G401 (cell line): ENCODE measurements around the gene TBX4. TPM values are rescaled to one million over a fixed set of nuclear protein-coding genes. Genes with fewer than 3 reads are reported as not detected.

ENCODE experiments used
- DNase-seq: peaks from one replicate; pipeline ENCODE4 v3.0.0-alpha.2; 2015; ENCODE audit warnings: low spot score
- in situ Hi-C: cut with HindIII; loops from 2 replicates; pipeline ENCODE4 v1.10.0; 2016; ENCODE audit warnings: low sequenced_read_pairs, mixed read lengths
- total RNA-seq: library from RNA; depleted of rRNA; stranded (reverse); fragments of >200 nt; shearing (Covaris generic); gene quantifications from 2 replicates; pipeline ENCODE4 v1.2.3, GENCODE V29; 2014

The TBX4 gene
- total RNA-seq, 1 experiment from 2014 or later = 0.64 TPM

DNA sequence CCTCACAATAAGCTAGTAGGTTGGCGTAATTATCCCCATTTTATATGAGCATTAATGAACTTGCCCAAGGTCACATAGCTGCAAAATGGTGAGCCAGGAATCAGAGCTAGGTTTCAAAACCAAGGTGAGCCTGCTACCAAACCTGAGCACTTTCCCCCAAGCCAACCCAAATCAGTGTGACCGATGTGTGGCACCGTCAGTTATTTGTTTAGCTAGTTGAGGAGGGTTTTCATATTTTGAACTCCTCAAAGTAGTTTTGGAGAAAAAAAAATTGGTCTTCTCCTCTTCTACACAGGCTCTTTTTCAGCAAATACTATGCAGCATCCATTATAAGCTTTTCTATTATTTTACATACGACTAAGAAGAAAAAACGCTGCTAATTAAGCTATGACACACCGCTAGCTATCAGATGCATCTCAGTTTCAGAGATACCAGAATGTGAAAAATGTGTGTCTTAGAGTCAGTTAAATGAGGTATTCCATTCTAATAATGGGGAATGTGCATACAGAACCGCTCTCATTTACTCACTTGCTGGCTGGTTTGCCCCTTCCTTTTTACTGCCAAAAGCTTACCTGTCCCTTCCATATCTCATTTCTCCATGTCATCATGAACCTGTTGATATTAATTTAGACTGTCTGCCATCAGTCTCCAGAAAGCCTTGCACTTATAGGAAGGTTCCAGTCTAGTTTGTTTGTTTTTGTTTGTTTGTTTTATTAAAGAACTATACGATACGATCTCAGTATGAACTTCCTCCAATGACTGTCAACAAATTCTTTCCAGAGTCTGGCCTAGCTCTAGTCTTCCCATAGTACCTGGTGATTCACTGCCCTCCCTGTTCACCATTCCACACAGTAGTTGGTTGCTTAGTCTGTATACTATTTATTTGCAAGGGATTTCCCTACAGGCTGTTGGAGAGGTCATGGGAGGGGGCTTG lies 2.2 kb upstream of the TBX4 start:
- no peak for DNase-seq
- in situ Hi-C loops = no loop called here

DNA sequence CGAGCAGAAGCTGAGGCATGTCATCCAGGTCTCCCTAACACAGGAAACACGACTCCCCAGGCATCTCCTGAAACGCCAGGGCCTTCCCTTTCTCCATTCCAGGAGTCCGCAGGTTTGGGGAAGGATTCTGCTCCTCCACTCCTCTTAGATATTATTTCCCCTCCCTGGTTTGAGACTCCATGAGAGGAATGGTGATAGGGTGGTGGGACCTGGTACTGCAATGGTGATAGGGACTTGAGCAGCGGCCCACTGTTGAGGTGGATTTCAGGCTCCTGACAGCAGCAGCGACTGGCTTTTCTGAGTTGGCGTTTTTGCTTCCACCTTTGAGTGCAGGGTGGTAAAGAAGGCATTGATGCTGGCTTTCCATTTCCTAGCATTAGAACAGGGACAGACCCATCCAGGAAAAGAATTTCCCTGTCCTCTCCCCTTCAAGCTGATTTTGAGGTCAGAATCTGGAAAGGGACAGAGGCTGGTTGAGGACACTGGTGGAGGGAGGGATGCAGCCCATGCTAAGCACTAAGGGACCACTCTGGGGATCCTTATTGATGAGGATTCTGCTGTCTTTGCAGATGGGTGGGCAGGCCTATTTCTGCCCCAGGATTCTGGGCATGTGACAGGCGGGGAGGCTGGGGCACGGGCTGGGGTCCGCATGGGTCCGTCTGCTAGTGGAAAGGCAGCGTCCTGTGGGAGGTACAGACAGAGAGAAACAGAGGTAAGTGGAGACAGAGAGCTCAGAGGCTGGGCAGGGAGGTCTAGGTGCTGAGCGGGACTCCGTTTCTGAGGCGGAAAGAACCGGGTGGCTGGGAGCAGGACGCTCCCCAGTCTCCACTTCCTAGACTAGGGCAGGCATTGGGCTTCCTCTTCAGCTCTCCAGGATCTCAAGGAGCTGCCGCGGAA lies 1.3 kb upstream of the TBX4 start:
- in situ Hi-C loops = no loop called here

DNA sequence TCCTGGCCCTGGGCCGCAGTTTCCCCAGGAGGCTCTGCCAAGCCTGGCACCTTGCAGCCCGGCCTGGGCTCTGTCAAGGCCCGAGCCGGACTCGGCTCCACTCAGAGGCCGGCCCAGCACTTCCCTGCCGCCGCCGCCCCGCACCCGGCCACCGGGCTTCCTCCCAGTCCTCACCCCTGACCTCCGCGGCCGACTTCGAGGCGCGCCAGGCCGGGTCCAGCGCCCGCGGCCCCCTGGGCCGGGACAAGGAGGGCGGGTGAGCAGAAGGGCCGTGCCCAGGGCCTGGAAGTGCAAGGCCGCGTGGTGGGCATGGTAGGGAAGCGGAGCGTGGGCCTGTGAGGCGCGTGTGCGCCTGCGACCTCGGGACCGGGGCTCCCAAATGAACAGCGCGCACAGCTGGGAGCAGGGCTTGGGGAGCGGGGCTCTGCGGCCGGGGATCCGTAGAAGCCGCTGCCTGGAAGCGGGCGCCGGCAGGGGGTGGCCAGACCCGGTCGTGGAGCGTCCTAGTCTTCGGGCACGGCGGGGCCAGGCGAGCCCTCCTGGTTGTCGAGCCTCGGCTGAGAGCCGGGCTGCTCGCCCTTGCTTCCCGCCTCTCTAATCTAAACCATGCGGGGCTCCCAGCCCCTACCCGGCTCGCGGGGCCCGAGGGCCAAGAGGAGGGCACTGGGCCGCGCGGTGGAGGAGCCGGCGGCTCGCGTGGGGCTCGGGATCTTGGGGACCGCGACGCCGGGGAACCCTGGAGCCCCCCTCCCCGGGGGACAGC lies 503 bp upstream of the TBX4 start:
- DNase-seq = no peak
- in situ Hi-C loops = no loop called here

More for the DNA sequence above, 1.3 kb upstream of the TBX4 start:
- DNase-seq = no peak

DNA sequence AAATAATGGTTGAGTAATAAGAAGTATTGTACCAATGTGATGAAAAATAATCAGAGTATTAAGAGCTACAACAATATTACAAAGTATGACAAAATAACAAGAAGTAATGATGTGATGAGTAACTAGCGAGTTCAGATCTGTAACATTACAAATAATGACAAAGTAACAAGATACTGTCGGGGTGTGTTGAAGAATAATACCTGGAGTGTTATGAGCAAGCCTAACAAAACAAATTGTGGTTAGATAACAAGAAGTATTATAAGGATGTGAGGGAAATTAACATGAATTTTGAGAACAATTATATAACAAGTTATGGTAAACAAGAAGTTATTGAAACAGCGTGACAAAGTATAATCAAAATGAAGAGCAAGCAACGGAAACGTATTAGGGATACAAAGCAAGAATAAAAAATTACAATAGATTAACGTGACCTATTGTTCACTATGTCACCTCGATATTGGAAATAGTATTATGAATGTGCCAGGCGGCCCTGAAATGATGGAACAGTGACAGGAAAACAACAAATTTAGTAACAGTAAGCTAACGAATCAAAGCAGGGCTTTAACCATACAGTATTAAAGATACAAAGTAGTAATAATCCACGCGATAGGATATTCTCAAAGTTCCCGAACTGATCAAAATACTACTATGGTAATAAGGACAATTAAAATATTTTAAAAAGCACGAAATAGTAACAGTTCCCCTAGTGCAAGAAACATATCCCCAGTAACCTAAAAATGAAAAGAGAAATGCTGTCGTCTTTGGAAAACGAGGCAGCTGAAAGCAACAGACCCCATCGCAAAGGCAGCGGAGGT lies 1.6 kb downstream of the TBX4 start:
- in situ Hi-C loops = no loop called here
- no peak for DNase-seq

DNA sequence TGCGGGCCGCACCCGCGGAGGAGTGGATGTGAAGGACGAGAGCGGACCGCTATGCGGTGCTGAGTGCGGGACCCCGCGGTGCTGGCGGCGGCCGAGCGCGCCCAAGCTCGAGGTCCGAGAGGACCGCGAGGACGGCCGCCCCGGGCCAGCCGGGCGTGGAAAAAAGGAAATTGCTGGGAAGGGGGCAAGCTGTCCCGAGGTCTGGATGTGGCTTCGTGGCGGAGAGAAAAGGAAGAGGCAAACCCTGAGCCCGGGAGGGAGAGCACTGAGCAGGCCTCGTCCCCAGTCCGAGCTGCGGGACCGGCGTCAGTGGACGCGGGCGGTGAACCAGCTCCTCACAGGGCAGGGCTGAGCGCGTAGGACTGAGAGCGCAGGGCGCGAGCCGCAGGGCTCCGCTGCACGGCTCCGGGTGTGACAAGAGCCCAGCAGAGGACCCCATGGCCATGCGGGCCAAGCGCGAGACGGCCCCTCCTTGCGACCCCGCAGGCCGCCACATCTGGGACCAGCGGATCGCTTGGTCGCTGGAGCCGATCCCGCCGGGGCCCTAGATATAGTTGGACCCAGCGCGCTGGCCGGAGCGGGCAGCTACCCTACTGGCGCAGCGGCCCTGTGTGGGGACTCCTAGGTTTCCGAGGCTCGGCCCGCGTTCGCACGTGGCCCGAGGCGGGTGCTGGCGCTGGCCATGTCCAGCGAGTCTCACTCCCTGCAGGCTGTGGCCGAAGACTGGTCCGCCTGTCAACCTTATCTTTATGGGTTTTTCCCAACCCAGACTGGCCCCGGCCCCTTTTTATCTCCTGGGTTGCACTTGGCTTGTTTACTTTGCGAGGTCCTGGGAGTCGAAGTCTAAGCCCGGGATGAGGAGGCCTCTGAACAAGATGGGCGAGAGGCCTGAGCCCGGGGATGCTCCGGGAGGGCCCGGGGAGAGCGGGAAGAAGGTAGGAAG lies 2.4 kb downstream of the TBX4 start:
- DNase-seq = no peak
- in situ Hi-C loops = no loop called here

DNA sequence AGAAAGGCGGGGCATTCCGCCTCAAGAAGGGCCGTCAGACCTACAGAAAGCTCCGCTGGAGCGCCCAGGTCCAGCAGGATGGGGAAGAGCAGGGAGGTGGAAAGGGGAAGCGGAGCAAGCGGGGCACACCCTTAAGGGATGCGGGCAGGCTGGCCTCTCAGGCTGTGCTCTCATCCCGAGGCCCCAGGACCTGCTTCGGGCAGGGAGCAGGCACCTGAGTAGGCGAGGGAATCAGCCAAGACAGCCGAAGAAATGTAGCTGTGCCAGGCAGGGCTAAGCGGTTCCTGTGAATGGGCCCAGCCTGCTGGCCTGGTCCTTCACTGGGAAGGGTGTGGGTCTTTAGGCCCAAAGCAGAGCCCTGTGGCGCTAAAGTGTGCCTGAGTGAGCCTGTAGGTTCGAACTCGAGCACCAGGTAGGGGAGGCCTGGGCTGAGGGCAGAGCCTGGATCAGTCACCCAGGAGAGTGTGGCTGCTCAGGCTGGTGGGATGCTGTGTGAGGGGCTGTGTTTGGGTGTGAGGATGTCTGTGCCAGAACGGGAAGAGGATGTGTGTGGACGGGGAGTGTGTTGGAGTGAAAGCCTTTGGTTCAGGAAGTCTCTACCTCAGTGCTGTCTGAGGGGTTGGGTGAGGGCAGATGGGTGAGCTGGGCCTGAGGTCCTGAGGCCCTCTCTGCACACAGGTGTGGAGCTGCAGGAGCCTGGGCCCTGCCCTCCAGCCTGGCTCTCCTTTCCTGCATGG lies 3.3 kb downstream of the TBX4 start:
- in situ Hi-C loops = no loop called here
- no peak for DNase-seq

DNA sequence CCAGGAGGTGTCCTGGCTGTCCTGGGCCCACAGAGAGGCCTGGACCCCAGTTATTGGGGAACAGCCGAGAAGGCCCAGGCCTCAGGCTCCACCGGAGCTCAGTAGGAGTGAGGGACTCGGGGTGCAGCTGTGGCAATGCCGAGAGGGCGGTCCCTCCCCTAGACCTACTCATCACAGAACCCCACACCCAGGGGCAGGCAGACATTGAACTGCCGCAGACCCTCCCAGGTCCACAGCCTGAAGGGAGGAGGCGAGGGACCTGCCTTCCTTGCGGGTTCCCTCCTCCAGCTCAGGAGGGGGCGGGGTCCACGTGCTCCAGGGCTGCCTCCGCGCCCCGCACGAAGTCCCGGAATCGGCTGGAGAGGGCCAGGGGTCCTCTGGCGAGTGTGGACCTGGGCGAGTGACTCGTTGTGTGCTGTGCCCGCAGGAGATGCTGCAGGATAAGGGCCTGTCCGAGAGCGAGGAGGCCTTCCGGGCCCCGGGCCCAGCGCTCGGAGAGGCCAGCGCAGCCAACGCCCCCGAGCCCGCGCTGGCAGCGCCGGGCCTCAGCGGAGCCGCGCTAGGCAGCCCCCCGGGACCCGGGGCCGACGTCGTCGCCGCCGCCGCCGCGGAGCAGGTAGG lies 3.9 kb downstream of the TBX4 start:
- in situ Hi-C loops = no loop called here
- DNase-seq = no peak

DNA sequence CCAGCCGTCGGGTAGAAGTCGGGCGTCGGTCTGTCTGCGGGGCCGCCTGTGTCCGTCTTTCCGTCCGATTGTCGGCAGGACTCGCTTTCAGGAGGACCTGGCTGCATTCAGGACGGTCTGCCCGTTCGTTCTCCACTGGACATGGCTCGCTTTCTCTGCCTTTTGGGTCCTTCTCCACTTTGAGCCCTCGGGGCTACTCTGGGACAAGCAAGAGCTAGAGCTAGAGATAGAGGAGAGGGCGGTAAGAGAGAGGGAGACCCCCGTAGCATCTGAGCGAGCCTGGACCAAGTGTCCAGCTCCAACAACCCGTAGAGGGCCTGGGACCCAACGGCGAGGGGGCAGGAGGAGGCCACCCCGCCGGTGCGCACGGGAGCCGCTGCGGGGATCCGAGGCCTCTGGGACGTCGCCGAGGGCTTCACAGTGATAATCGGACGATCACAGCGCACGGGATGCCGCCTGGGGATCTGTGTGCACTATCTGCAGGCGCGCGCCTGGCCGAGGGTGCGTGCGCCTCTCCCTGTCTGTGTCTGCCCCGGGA lies 4.5 kb downstream of the TBX4 start:
- in situ Hi-C loops = no loop called here
- DNase-seq = no peak

DNA sequence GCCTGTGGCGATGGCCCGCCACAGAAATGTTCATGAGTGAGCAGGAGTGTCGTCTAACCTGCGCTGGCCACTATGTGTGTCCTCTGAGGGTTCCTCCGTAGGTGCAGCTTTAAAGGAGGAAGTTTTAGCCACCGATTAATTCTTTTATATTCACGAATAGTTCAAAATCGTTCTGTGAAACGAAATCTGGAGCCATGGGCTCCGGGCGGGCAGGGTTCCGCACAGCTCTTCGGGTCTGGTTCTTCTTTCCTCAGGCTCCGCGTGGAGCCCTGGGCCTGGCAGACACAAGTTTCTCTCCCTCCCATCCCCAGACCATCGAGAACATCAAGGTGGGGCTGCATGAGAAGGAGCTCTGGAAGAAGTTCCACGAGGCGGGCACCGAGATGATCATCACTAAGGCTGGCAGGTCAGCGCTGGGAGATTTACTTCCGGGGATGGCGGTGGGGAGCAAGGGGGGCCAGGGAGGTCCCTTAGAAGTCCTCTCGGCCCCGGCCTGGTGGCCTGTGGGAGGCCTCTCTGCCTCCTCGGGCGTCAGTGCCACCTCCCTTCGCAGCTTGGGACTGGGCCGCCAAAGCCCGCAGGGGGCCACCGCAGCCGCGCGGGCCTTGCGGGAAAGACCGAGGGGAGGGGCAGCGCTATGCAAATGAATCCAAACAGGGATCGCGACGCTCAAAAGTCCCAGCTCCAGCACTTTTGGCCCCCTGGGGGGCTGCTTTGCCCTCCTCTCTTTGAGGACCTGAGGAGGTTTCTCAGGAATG lies 5.2 kb downstream of the TBX4 start:
- DNase-seq = no peak
- in situ Hi-C loops = no loop called here

DNA sequence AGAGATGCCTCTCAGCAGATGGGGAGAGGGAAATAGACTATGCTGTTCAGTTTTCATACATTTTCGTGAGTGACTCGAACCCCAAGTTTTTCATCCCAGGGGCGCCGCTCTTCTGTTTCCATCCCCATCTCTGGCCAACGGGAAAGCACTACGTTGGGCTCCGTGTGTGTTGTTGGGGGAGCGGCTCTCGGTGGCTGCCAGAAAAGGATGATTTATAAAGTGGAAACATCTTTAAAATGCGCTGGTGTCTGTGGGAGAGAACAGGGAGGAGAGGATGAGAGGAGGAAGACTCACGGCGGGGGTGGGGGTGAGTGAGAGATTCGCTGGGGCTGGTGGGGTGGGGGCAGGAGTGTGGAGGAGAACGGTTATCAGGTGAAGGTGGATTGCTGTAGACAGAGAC lies 5.8 kb downstream of the TBX4 start:
- no peak for DNase-seq
- in situ Hi-C loops = no loop called here

DNA sequence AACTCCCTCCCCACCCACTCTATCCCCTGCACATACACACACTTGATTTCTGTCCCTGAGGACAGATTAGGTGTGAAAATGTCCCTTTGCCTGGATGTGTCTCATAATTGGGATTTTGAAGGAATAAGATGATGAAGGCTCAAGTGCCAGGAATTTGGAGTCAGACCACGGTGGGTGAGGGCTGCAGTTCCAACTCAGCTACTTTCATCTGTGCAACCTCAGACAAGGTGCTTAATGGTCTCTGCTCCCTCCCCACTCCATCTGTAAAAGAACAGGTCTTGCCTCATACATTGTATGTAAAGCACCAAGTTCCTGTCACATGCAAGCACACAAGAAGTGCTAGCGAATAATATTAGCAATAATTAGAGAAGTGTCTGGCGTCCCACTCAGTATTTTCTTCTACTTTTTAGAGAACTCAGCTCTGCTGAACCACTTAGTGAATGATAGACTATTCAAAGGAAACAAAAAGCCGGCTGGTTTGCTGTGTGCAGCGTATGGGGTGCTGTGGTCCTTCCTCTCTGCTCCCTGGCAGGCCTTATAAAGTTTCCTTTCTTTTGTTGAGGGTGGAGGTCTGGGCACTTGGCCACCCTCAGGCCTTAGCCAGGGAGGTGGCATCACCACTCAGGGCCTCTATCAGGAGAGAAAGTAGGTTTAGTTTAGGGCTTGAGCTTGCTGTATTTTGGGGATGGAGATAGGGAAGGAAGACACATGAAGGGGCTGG lies 6.4 kb downstream of the TBX4 start:
- DNase-seq = no peak
- in situ Hi-C loops = no loop called here

DNA sequence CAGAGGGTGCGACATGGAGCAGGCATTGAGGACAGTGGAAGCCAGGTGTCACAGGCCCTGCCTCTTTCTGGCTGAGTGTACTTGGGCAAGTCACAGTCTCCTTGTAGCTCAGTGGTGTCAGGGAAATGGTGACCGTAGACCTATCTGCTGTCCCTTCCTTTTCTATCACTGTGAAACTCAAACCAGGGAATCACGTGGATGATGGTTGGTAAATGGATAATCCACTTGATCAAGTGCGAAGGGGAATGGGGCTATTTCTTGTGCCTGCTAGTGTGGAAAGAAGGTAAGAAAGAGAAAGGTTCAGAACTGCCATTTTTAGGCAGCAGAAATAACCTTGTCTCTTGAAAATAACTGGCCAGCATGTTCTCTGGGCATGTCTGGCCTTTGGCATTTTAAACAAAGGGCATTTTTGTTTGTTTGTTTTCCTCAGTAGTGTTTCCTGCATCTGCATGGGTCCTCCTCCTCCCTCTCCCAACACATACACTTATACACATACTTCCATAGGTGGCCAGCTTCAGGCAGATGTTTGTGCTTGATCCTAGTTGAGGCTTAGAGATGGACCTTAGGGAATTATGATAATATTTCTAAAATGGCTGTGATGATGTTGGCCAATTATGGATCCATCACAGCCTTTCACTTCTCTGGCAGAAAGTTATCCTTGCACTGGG lies 7.1 kb downstream of the TBX4 start:
- no peak for DNase-seq
- in situ Hi-C loops = no loop called here

DNA sequence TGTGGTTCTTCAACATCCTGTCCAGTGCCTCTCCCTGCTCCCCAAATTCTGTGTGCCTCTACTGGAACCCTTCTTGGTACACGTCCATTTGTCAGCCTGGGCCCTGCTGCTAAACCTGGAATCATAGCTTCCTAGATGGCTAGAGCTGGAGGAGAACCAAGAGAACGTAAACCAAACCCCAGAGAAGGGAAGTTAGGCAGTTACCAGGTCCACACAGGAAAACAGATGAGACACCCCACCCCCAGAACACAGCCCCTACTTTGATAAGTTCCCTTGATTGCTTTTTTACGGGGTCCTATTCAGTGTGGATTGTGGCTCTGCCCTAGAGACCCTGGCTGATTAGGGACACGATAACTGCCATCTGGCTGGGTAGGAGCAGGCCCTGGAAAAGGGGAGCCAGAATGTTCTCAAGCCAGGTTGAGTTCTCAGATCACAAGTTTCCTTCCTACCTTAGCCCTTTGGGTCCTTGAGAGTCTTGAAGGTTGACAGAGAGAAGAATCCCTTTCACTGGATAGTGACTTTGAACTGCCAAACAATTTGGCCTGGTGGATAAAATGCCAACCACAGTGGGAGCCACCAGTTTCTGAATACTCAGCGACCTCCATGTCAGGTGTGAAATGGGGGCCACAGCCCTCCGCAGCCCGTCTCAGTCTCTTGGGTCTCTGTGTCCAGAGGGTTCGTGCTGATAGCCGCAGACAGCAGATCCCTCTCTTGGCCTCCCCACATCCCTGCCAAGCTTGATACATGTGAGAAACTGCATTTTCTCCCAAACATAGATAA lies 7.9 kb downstream of the TBX4 start:
- in situ Hi-C loops = no loop called here
- no peak for DNase-seq
